HG02943 (cell line): ENCODE measurements around the gene RTL5.

ENCODE experiments used
- ATAC-seq: cut with Tn5 transposase; IDR thresholded peaks from one replicate; pipeline ENCODE4 v1.9.1; 2021; ENCODE audit warnings: mild to moderate bottlenecking, low read depth, moderate library complexity; ENCODE audit not compliant: unreplicated experiment

Gene RTL5

DNA sequence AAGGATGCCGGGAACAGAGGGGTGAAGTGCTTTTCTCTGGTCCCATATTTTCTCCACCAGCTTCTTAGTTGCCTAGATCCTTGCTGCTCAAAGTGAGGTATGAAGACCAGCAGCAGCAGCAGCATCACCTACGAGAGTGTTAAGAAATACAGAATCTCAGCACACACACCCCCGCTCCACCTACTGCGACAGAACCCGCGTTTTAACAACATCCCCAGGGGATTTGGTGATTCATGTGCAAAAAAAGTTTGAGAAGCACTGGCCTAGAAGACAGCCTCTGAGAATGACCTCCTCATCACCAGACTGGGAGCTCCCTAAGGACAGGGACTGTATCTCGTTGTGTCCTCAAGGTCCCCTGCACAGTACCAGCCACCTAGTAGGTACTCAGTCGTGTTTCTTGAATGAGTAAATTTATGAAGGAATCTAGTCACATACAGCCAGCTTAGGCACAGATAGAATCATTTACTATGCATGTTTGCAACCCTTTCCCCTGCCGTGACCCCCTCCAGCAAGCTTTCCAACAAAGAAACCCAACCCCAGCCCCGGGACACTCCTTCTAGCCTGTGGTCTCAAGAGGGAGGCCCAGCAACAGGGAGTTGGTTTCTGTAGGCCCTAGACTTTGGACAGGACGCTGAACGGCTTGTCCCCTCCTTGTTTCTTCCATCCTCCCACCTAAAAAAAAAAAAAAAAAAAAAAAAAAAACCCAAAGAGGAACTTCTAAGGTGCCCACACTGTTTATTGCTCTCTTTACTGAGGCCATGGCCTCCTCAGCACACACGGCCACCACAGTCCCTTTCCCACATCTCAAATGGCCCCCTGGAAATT, 21.5 kb downstream of the RTL5 start:
- ATAC-seq: no peak

DNA sequence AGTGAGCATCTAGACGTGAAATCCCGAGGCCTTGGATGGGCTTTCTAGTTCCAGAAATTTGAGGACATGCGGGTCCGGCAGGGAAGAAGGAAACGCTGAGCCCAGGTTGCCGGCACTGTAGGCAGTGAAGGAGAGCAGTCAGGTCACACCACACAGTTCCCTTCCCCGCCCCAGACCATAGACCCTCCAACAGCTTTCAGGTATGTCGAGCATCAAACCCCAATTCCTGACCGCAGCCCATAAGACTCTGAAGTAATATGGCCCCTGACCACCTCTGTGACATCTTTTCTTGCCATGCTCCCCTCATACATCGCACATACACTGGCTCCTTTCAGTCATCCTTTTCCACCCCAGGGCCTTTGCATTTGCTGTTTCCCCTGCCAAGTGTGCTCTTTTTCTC, 23.0 kb downstream of the RTL5 start:
- ATAC-seq: no peak

DNA sequence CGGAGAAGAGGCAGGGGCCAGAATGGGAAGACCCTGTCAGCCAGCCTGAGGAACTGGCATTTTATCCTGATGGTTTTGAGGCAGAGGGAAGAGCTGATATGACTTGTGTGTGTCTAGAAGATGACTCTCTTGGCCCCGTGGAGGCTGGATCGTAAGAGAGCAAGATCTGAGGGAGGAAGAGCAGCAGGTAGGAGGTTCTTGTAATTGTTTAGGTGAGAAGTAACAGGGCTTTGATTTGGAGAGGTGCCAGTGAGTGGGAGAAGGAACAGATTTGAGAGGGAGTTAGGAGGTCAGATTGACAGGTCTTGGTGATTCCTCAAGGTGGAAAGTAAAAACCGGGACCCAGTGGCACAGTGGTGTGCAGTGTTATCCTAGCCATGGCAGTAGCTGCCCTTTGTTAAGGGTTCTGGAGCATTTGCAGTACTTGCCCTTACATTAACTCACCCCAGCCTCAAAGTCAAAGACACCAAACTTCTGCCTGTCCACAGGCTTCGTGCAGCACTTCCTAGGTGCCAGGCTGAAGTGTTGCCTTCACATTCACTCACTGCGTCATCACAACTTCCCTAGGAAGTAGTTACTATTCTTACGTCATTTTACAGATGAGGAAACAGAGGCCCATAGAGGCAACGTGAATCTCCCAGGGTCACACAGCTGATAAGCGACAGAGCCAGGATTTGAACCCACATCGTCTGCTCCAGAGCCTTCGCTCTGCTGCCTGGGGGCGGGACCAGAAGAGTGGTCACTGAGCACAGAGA, 23.7 kb downstream of the RTL5 start:
- ATAC-seq: no peak

DNA sequence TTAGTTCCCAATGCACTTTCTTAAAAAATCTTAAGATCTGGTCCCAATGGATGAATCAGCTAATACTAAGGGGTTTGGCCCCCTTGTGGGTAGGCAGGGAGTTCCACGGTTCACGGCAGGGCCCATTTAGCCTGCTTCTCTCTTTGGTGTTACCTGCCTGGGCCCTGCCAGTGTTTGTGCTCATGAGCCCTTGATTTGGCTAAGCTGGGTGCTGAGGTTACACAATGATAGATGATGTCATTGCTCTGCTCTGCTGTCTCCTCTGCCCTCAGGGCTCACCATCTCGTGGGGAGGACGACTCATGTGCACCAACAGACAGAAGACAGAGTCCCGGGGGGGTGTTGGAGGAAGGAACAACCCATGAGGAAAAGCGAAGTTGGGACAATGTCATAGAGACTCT, 24.4 kb downstream of the RTL5 start:
- ATAC-seq: no peak

DNA sequence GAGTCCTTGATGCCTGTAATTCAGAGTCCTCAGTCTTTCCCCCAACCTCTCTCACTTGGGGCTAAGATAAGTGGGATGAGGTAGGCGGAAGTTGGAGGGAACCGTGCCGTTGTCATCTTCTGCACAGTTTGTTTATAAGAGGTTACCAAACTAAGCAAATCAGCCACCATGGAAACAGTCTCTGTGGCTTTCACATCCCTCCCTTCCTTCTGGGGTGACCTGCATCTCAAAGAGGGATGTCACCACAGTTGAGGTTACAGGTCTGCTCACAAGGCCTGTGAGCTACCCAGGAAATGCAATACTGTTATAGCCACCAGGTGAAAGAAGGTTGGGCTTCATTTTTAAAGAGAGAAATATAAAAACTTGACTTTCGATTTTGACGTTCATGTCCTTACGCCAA, 26.3 kb downstream of the RTL5 start:
- peak; percentile 49 for ATAC-seq

DNA sequence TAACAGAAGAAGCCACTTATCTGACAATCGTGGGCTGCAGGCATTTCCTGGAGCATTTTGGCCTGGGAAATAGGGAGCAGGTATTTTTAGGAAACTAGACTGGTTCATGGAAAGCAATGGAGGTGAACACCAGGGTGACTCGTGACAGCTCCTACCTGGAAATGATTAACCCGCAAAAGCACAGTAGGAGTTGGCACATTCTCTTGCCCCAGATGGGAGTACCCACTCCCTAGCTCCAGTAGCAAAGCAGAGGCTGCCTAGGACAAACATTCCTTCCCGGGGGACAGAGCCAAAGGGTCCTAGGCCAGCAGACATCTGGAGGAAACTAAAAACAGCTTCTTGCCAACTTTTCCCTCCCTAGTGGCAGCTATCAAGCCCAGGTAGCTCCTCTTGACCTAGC, 29.0 kb downstream of the RTL5 start:
- no peak for ATAC-seq

DNA sequence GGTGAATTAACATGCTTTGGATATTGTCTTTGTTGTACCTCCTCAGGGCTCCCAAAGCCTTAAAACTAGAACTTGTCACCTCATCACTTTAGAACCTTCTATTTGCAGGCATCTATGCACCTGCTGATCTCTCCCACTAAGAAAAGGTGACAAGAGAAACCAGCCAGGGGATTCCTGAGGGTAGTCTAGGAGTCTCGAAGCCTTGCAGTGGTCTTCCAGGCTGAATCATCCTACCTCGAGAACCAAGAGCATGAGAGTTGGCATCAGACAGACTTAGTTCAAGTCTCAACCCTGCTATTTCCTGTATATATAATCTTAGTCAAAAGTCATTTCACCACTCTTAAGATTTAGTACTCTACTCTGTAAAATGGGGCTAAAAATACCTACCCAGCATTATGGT, 29.6 kb downstream of the RTL5 start:
- ATAC-seq: no peak

DNA sequence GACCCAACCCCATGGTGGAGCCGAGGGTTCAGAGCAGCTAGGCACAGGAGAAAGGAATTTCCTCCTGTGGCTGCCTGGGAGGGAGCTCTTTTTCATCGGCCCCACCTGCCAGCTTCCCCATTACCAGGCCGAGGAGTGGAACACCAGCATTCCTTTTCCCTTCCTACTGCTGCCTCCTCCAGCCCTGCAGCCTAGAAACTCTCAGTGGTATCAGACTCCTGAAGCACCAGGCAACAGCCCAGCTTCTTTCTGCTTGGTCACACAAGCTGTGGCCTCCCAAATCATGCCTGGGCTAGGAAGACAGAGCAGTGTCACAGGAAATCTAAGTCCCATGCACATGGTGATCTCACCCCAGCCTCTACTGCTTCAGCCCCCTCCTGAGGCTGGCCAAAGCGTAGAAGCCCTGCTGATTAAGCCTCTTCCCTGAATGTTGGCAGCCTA, 30.1 kb downstream of the RTL5 start:
- ATAC-seq: no peak

DNA sequence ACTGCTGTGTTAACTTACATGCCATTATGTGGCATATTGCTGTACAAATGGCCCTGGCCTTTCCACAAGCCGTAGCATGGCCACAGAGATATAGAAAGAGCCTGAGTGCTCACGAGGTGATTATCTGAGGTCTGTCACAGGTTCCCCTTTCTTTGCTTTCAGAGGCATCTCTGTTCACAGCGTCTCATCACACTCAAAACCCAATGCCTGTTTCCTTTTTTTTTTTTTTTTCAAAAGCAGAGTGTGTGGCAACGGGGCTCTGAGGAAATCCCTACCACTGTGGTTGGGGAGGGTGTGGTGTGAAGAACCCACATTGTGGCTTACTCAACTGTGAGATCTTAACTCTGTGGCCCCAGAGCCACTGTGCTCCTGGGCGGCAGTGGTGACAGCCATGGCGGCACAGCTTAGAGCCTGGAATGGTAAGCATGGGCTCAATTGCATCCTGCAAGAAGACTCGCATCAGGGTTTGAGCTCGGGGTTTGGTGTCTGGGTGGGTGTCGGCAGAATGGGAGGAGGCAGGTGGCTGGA, 30.8 kb downstream of the RTL5 start:
- peak; percentile 75 for ATAC-seq

DNA sequence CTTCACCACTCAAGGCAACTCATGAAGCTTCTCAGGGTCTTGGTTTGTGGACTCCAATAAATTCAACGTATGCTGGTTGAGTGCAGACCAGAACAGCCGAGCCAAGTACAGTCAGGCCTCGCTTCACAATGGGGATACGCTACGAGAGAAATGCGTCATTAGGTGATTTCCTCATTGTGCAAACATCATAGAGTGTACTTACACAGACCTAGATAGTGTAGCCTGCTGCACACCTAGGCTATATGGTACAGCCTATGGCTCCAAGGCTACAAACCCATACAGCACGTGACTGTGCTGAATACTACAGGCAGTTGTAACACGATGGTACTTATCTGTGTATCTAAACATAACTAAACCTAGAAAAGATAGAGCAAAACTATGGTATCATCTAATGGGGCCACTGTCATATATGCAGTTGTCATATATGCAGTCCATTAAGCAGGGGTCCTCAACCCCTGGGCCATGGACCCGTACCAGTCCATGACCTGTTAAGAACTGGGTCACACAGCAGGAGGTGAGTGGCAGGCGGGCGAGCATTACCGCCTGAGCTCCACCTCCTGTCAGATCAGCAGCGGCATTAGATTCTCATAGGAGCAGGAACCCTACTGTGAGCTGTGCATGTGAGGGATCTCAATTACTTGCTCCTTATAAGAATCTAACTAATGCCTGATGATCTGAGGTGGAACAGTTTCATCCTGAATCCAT, 31.5 kb downstream of the RTL5 start:
- no peak for ATAC-seq

DNA sequence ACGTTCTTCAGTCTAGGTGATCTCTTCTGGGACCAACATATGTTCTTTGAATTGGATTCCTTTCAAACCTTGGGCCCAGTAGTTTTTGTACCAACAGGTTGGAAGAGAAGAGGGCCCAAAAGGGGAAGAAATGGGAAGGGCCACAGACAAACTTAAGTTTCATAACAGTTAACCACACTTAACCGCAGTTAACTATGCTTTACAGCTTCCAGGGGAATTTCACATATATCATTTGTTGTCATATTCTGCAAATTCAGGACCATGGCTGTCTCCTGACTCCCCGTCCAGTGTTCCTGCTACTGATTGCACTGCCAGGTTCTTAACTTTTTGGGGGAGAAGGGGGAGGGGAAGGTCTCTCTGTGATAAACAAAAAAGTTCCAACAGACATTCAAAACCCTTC, 34.6 kb downstream of the RTL5 start:
- ATAC-seq: no peak

DNA sequence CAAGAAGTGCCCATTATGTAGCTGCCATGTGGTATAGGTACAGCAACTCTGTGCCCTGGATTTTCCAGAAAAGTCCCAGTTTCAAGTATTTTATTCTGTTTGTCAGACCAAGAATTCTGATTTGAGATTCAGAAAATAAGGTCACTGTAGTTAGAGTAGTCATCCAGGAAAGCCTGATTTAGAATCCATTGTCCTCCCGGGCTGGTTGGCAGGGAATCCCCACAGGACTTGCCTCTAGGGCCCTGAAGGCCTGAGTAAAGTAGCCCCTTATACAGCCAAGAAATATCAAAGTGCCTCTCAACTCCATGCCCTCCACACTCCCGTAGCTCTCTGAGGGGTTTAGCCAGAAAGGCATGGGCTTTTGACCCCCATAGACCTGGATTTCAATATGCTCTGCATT, 36.3 kb downstream of the RTL5 start:
- no peak for ATAC-seq

DNA sequence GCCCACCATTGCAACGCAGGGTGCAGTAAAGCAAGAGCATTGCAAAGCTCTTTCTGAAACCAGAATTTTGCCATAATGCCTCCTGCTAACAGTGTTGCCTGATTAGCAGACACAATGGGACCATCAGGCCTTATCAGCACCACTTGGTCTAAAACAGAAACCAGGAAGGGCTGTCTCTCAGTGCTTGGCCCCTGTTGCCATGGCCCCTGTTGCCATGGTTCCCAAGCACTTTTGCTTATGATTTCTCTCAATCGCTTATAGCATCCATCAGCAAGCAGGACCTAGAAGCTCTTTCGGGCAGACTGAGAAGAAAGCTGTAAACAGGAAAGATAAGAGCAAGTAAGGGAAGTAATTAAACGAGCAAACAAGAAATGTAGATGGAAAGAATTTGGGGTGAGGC, 36.8 kb downstream of the RTL5 start:
- ATAC-seq: no peak

DNA sequence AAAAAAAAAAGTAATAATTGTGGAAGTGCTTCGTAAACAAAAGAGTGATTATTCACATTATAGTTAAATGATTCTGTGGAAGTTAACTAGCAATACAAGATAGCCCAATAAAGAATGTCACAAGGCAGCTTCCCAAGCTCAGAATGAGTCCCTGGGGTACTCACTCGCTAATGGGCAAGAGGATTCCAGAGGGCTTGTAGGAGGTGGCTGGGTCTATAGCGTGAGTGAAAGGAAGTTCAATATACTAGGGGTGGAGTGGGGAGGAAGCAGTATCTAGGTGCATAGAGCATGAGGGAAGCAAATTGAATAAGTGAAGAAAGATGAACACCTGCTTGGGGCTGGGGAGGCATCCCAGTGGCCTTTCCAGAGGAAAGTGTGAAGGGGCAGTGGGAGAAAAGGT, 42.5 kb downstream of the RTL5 start:
- ATAC-seq: no peak

DNA sequence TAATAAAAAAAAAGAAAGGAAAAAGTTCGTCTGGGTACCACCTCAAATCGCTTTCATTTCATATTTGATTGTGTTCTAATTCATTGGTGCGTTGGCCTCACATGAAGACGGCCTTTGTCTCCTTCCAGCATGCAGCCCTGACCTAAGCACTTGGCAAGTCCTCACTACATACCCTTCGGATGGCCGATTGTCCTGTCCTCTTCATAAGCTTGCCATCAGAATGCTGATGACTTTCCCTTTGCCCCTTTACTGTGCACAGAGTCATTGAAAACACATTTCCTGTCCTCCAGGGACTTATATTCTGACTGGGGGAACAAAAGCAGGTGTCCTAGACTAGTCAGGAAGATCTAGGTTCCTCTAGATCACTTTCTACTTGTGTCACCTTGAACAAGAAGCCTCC, 43.0 kb downstream of the RTL5 start:
- ATAC-seq: no peak

DNA sequence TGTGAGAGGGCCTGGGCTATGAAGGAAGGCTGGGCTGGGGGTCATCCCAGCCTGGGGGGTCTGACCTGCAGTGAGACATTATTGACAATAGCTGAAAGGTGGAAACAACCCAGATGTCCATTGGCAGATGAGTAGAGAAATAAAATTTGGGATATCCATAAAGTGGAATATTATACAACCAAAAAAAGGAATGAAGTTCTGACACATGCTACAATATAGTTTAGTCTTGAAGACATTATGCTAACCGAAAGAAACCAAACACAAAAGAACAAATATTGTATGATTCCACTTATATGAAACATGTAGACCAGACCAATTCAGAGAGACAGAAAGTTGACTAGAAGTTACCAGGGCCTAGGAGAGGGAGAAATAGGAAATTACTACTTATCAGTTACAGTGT, 44.7 kb downstream of the RTL5 start:
- ATAC-seq: no peak

DNA sequence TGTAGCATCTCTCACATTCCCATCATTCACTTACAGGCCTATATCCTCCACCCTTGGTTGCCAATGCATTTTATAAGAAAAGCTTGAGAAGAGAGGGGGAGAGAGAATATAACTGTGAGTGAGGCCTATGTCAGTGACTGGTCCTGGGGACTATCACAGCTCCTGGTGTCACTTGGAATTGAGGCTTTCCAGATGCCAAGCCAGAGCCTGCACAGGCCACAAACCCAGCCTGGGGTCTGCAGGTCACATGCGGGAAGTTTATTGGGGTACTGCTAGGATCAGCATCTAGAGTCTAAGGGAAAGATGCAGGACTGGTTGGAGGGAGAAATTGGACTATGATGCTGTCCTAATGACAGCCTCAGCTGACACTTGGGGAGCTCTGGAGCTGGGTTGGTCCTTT, 47.6 kb downstream of the RTL5 start:
- ATAC-seq: no peak

DNA sequence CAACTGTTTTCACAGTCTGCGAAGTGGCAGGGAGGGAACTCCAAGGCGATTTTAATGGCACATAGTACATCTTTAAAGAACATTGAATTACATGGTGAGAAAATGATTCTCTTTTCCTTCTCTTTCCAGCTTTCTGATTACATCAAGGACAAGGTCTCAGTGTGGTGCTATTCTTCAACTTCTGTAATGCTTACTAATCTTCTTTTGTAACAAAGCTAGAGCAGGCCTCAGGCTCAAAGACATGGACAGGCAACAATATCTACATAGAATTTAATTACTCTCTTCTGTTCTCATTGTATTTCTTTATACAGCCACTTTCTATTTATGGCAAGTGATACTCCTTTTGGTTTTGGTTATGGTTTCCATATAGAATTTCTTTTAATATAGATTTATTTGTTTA, 48.4 kb downstream of the RTL5 start:
- ATAC-seq: no peak

DNA sequence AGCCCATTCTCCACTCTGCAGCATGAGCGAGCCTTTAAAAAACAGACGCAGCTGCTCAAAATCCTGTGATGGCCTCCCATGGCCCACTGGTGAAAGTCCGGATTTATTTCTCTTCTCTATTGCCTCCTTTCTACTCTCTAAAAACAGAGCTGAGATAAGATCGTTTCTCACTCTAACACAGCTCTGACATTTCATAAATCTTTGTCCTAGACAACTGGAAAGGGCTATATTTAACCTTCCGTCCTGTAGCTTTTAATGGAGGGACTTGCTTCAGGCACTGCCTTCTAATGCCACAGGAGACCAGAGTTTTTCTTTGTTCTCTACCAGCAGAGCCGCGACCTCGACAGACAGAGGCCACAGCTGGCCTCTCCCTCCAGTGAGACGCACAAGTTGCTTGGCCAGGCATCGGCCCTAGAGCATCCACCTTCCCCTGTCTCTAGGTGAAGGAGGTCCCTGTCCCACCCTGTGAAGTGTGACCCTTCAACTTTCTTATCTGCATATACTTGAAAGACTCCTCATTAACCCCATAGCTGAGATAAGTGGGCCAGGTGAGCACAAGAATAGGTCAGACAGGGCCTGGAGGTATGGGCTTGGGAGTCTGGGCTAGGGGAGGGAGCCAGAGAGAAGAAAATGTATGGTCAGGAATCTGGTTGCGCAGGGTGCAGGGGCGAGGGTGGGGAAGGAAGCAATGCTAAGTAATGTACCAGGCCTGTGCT, 50.0 kb downstream of the RTL5 start:
- no peak for ATAC-seq

DNA sequence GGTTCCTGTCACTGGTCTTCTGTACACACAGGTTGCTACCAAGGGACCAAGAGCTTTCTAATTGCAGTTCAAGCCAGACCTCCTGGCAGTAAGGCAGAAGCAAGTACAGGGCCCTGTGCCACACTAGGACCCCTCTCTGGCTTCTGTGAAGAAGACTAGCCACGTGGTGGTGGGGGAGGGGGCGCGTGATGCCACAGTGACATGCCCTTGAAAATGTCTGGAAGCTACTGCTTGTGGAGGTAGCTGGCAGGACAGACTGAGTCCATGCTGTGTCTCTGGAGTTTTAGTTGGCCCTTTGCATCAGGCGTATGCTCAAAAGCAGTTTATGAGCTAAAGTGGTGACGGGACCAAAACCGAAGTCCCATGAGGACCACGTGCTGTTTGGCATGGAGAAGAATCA, 50.9 kb downstream of the RTL5 start:
- ATAC-seq: no peak

DNA sequence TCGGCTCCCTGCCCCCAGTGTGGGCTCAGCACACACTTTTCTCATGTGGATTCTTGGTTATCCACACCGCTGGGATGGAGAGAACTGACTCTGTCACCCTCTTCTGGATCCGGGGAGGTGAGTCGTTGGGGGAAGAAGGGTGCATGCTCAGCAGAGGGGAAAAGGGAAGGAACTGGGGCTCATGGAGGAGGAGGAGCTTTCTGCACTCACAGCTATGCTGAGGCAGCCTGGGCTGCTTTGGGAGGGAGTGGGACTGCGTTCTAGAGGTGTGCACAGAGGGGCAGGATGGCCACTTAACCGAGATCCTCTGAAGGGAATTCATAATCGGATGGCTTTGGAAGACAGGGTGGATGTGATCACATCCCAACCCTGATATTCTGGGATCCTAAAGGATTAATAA, 51.6 kb downstream of the RTL5 start:
- no peak for ATAC-seq
